ENCODE data around the gene OR2T1.
"Not testable (repeated sequence)": the region's sequence is repeated elsewhere in the genome, so short reads cannot be mapped to it uniquely, and the experiment has no call there.

Gene OR2T1

GRCh38 chr1:248436303-248436702 is 33.5 kb downstream of the OR2T1 start:
- DNase-seq = not testable (repeated sequence)

- DNase-seq = not testable (repeated sequence)
These were observed 35.8 kb downstream of the OR2T1 start for GRCh38 chr1:248438668-248439067.

- DNase-seq = not testable (repeated sequence)
These were observed 36.4 kb downstream of the OR2T1 start for GRCh38 chr1:248439283-248439682.

GRCh38 chr1:248442500-248443277 is 39.8 kb downstream of the OR2T1 start:
- DNase-seq = not testable (repeated sequence)

GRCh38 chr1:248444603-248445002 is 41.8 kb downstream of the OR2T1 start:
- DNase-seq = not testable (repeated sequence)

- DNase-seq = not testable (repeated sequence)
These were observed 42.6 kb downstream of the OR2T1 start, which contains the start of gene OR2T2 for GRCh38 chr1:248445399-248445798. Gene OR2T2 (plus strand): TSS chr1:248445637. CDS start chr1:248452798, 7,161 bp downstream.

GRCh38 chr1:248448409-248449074 is 45.7 kb downstream of the OR2T1 start:
- DNase-seq = not testable (repeated sequence)

GRCh38 chr1:248449821-248450465 is 47.1 kb downstream of the OR2T1 start:
- not testable (repeated sequence) for DNase-seq

- not testable (repeated sequence) for DNase-seq
These were observed 47.8 kb downstream of the OR2T1 start for GRCh38 chr1:248450466-248451145.

- not testable (repeated sequence) for DNase-seq
These were observed 50.8 kb downstream of the OR2T1 start for GRCh38 chr1:248453619-248454018.

- not testable (repeated sequence) for DNase-seq
These were observed 52.2 kb downstream of the OR2T1 start for GRCh38 chr1:248455045-248455444.

- DNase-seq = not testable (repeated sequence)
These were observed 53.8 kb downstream of the OR2T1 start for GRCh38 chr1:248456635-248457034.
